Activated gamma-delta T cell (primary cell): ENCODE measurements around the gene PDGFC.

ENCODE experiments used
- DNase-seq: peaks from one replicate; lab custom pipeline; 2025; lab: John Stamatoyannopoulos, UW
- total RNA-seq, 2 donors: gene quantifications; one replicate each; lab custom pipeline; 2026; lab: John Stamatoyannopoulos, UW

PDGFC gene, protein sequence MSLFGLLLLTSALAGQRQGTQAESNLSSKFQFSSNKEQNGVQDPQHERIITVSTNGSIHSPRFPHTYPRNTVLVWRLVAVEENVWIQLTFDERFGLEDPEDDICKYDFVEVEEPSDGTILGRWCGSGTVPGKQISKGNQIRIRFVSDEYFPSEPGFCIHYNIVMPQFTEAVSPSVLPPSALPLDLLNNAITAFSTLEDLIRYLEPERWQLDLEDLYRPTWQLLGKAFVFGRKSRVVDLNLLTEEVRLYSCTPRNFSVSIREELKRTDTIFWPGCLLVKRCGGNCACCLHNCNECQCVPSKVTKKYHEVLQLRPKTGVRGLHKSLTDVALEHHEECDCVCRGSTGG
- total RNA-seq = 0.67 to 2.4 reads per million in 2 donors

DNA sequence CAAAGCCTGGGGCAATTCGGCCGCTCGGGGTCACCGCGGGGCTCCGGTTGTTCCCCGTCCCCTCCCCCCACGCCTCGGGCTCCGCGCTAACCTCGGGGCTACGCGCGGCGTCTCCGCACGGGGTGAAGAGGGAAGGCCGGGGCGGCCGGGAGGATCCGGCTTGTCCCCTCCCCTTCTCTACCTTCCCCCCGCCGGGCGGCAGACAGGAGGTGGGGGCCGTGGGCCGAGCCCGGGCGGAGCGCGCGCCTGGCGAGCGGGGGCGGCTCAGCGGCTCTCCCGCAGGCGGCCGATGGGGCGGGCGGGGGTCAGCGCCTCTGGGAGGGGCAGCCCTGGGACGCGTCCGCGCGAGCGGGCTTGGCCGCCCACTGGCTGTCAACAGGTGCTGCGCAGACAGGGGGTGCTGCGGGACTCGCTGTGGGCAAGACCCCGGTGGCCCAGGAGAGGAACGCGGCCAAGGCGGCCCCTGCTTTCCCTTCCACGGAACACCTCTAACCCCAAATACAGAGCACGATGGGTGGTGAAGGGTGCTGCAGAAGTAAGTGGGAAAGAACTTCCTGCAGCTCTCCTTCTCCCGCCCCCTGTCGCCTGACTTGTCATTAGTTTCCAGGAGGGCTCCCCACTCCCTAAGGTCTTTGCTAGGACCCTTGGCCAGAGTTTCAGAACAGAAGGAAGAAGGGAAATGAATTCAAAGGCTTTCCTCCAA is at the start of gene PDGFC:
Gene PDGFC (minus strand): TSS at position 124 of the 703 bp plus-strand sequence. CDS start 896 bp downstream, outside the sequence.
- peak; percentile 9 for DNase-seq

DNA sequence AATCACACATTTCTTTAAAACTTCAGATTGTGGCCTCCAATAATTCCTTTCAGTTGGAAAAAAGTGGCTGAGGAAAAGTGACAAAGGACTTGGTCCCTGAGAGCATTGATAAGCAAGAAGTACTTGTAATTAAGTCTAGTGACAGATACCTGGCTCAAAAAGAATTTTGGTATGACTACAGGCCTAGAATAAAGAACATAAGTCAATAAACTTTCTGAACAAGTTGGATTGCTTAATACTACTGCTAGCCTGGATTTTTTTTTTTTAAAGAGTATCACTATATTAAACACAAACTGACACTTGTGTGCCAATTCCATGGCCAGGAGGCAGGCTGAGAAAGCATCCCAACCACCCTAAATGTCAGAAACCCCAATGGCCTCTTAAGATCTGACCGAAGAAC is 49.3 kb upstream of the PDGFC start:
- DNase-seq = no peak

- no peak for DNase-seq
Measured at GRCh38 chr4:157018920-157019490, 47.4 kb upstream of the PDGFC start.

DNA sequence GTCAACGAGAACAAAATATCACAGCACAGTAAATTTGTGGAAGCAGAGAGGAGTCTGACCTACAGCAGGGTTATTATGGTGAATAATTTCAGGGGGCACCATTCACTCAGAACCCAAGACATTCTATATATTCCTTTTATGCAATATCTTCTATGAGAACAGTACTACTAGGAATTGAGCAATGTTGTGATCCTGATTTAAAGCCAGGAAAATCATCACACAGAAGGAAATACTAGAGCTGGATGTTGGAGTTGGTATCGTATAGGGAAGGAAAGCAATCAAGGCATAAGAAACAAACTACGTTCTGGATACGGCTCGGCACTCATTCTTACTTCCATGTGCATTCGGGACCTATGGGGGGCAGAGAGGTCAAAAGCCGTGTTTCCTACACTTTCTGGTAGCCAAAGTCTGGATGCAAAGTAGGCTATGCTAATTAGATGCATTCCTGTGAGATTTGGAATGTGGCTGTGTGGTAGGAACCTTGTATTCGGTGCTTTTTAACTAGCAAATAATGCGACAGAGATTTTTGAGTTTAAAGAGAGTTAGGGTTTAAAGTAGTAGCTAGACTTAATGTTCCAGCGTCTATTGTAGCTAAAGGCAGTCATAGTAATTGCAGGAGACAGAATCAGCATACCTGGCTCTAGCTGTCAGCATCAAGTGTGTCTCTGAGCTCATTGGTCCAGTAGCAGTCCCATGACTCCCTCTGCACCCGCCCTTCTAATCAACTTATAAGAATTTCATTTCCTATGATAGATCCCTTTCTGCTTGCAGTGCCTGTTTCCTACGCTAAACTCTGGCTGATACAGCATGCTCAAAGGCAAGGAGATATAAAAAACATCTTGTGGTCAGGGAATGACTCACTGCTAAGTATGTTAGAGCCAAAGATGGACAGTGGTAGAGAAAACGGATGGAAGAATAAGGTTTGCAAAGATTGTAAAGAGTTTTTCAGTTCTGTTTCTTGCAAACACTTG is 43.3 kb upstream of the PDGFC start:
- no peak for DNase-seq

GRCh38 chr4:157013656-157014055 is 42.1 kb upstream of the PDGFC start:
- DNase-seq = no peak

GRCh38 chr4:157012781-157013180 is 41.2 kb upstream of the PDGFC start:
- DNase-seq = no peak

GRCh38 chr4:157012296-157012695 is 40.7 kb upstream of the PDGFC start:
- no peak for DNase-seq

DNA sequence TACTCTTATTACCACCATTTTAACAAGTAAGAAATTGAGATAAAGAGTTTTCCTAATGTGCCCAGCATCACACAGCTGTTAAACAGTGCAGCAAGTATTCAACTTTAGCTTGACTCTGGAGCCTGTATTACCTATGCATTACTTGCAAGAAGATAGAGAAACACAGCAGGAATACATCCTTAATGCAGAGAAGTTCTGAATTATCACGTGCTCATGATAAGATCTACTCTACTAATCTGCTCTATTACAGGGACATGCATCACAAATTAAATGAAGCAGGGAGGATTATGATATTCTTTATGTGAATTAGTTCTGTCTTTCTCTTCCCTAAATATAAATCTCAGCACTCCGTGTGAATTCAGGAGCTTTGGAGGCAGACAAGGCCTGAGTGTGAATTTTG is 39.0 kb upstream of the PDGFC start:
- DNase-seq = no peak

DNA sequence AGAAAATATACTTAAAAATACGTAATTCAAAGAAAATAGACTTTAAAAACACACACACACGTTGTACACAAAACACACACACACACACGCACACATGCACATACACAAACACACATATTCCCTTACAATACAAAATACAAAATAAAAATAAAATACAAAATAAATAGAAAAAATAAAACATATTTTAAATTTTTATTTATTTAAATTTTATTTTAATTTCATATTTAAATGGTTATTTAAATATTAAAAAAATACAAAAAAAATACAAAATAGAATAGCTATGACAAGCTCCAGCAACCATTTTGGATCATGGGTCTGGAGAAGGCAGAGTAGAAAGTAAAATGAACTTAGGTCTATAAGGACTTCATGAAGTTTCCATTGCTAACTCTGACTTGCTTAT is 34.2 kb upstream of the PDGFC start:
- DNase-seq = no peak

DNA sequence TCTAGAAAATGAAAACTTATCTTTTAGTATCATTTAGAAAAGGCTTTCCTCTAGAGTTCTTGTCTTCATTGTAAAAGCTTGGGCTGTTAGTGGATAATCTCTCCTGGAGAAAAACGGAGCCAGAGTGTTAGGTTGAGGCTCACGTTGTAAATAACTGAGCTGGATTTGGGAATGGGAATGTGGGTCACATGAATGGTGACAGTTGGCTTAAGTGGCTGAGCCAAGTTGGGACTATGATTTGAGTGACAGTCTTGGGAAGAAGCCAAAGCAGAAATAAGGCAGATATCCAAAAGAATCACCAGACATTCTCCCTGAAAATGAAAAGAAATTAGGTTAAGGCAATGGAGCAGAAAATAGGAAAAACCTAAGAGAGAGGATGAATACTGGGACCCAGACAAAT is 33.6 kb upstream of the PDGFC start:
- DNase-seq = no peak

GRCh38 chr4:157004279-157005161 is 32.9 kb upstream of the PDGFC start:
- no peak for DNase-seq

GRCh38 chr4:156999175-156999517 is 27.5 kb upstream of the PDGFC start:
- DNase-seq = no peak

- DNase-seq = no peak
Measured at GRCh38 chr4:156998500-156999174, 27.0 kb upstream of the PDGFC start.

DNA sequence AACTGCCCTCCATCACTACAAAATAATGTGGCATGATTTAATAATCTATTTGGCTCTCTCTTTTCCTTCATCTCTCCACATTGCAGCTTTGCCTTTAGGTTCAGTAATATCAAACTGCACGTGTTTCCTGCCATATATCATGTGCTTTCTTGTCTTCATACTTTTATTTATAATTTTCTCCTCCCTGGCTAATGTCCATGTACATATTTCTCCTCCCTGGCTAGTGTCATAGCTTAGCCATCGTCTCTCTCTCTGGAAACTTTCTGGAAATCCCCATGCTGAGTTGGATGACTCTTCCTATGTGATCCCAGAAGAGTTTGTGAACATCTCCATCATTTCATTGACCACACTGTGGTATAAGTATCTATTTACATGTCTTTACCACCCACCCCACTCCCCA is 21.3 kb upstream of the PDGFC start:
- no peak for DNase-seq

DNA sequence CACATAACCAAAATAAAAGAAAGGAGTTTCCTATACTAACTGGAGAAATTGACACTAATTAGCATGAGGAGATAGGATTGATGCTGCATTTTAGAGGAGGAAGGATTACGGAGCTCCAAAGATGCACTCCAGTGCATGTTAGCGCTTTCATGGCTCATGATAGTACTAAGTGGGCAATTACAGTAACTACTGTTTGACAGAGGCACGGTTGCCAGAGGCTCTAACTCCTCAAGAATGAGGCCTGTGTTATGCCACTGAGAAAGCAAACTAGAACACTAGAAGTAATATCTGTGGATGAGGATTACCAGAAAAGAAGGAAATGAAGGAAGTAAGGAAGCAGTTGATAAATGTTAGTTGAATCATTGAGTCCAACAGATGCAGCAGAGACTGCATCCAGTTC is 19.6 kb upstream of the PDGFC start:
- no peak for DNase-seq

- DNase-seq = no peak
Measured at GRCh38 chr4:156983366-156983765, 11.8 kb upstream of the PDGFC start.

DNA sequence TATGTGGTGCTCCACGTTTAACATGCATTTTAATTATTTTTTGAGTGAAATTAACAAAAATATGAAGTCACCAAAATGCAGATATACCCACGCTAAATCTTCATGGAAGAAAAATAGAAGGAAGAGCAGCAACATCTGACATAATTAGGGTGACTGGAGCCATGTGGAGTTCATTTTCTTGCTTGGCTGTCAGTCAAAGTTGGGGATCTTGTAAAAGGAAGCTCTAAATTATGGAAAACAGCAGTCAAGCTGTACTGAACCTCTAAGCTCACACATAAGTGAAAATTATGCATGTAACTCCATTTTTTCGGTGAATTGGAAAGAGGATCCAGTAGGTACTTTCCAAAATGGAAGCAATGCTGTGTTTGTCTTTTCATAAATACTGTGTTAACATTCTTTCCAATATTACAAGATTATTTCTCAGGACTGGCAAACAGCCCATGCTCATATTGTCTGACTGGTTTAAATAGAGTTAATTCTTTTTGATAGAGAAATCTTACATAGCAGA is 9.7 kb upstream of the PDGFC start:
- DNase-seq = no peak

DNA sequence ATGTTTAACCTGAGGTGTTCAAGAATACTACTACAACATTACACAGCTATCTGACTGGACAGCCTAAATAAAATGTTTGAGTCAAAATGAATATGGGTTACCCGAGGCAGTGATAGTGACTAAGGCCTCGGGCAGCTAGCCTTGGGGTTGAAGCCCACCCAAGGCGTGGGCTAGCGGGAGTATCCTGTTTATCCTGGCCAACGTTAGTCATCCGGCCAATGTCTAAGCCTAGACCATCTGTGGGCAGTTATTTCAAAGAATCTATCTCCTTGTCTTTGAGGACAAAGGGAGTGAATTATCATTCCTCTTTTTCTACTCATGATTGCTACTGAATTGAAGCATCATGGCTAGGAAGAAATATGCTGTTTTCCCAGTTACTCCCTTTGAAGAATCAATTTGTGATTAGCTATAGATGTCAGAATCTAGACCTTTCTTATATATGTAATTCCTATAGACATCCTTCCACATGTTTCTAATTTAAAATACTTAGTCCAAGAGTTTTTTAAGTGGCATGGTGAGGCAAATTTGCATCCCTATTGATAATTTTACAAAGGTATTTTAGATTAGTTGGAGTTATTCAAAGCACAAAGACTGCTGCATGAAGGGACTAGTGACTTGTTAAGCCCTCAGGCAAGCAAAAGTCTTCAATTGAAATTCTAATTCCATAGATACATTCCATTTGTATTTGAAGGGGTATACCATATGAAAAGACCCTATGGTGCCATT is 6.0 kb upstream of the PDGFC start:
- DNase-seq = no peak

GRCh38 chr4:156976147-156976546 is 4.5 kb upstream of the PDGFC start:
- no peak for DNase-seq

GRCh38 chr4:156975686-156976085 is 4.1 kb upstream of the PDGFC start:
- no peak for DNase-seq
